HepG2 (cell line): ENCODE measurements around the gene RASD1. TPM values are rescaled to one million over a fixed set of nuclear protein-coding genes. Genes with fewer than 3 reads are reported as not detected.

Experiments used
- ATAD3A ChIP-seq: sonication (generic); formaldehyde crosslinking; IDR thresholded peaks from 2 replicates; pipeline ENCODE4 v1.4.0; 2020; ENCODE audit warnings: missing genetic modification reagents
- FIP1L1 ChIP-seq: fragments of 200-400 bp; formaldehyde crosslinking; IDR thresholded peaks from 2 replicates; pipeline ENCODE4 v1.6.1; 2018; ENCODE audit warnings: low read depth, mild to moderate bottlenecking, low read length, moderate library complexity, borderline replicate concordance; ENCODE audit not compliant: insufficient read depth
- MZF1 ChIP-seq: sonication (generic); formaldehyde crosslinking; IDR thresholded peaks from 2 replicates; pipeline ENCODE4 v1.8.1; 2023; ENCODE audit warnings: mild to moderate bottlenecking, missing genetic modification reagents, borderline replicate concordance
- RFXAP ChIP-seq: sonication (generic); formaldehyde crosslinking; IDR thresholded peaks from 2 replicates; pipeline ENCODE4 v1.4.0; 2020; ENCODE audit warnings: missing genetic modification reagents, borderline replicate concordance
- SCMH1 ChIP-seq: sonication (generic); formaldehyde crosslinking; IDR thresholded peaks from 2 replicates; pipeline ENCODE4 v1.9.0; 2021; ENCODE audit warnings: missing genetic modification reagents, mild to moderate bottlenecking, borderline replicate concordance
- ZBTB42 ChIP-seq: sonication (generic); formaldehyde crosslinking; IDR thresholded peaks from 2 replicates; pipeline ENCODE4 v1.5.0; 2020; ENCODE audit warnings: mild to moderate bottlenecking, missing genetic modification reagents
- ZFX ChIP-seq: sonication (generic); formaldehyde crosslinking; IDR thresholded peaks from 2 replicates; pipeline ENCODE4 v1.4.0; 2020; ENCODE audit warnings: mild to moderate bottlenecking, low read depth, missing genetic modification reagents, moderate library complexity
- ZNF160 ChIP-seq: sonication (generic); formaldehyde crosslinking; IDR thresholded peaks from 2 replicates; pipeline ENCODE4 v1.8.0; 2022; ENCODE audit warnings: mild to moderate bottlenecking, inconsistent platforms, missing genetic modification reagents
- ZNF224 ChIP-seq: sonication (generic); formaldehyde crosslinking; IDR thresholded peaks from 2 replicates; pipeline ENCODE4 v1.5.0; 2020; ENCODE audit warnings: mild to moderate bottlenecking, missing genetic modification reagents
- ZNF264 ChIP-seq: sonication (generic); formaldehyde crosslinking; IDR thresholded peaks from 2 replicates; pipeline ENCODE4 v1.4.0; 2020; ENCODE audit warnings: missing genetic modification reagents
- ZNF44 ChIP-seq: sonication (generic); formaldehyde crosslinking; IDR thresholded peaks from 2 replicates; pipeline ENCODE4 v1.5.1; 2020; ENCODE audit warnings: mild to moderate bottlenecking, missing genetic modification reagents
- ZNF598 ChIP-seq: sonication (generic); formaldehyde crosslinking; IDR thresholded peaks from 2 replicates; pipeline ENCODE4 v1.5.1; 2020; ENCODE audit warnings: mild to moderate bottlenecking, missing genetic modification reagents, borderline replicate concordance
- ZSCAN30 ChIP-seq: sonication (generic); formaldehyde crosslinking; IDR thresholded peaks from 2 replicates; pipeline ENCODE4 v1.5.0; 2020; ENCODE audit warnings: mild to moderate bottlenecking, missing genetic modification reagents
- ZSCAN9 ChIP-seq: IDR thresholded peaks from 2 replicates; pipeline ENCODE4 v1.6.1; 2016; ENCODE audit warnings: borderline replicate concordance
- polyA plus RNA-seq, 8 experiments: library from polyadenylated mRNA; depleted of rRNA in 3 of 8; stranded (reverse) in 7 of 8; unstranded in 1 of 8; fragments of >200 nt; fragmentation: Illumina TruSeq in 4 of 8; extraction: Trizol in 4 of 8; gene quantifications; 2 replicates each; pipeline versions ENCODE4 v1.2.1 to v1.2.3, GENCODE V29; 2011 to 2016; ENCODE audit warnings: low read depth in 4 of 8, missing spikeins in 1 of 8, mixed read lengths in 1 of 8; ENCODE audit not compliant: insufficient read depth in 1 of 8
- total RNA-seq, 5 experiments: library from RNA; depleted of rRNA; stranded (reverse); fragments of >200 nt; fragmentation: Illumina TruSeq; extraction: Trizol; gene quantifications; 2 replicates each; pipeline ENCODE4 v1.2.3, GENCODE V29; 2016; ENCODE audit warnings: low read depth in 1 of 5
- TF ChIP-seq, protein P1 (sequence below): sonication (generic); formaldehyde crosslinking; IDR thresholded peaks from 2 replicates; pipeline ENCODE4 v1.4.0; 2020; ENCODE audit warnings: low read depth, mild to moderate bottlenecking, missing genetic modification reagents
- TF ChIP-seq, protein P2 (sequence below): sonication (generic); formaldehyde crosslinking; IDR thresholded peaks from 2 replicates; pipeline ENCODE4 v1.8.0; 2022; ENCODE audit warnings: mild to moderate bottlenecking, missing genetic modification reagents
- TF ChIP-seq, protein P3 (sequence below): sonication (generic); formaldehyde crosslinking; IDR thresholded peaks from 2 replicates; pipeline ENCODE4 v1.5.0; 2020; ENCODE audit warnings: missing genetic modification reagents
- TF ChIP-seq, protein P4 (sequence below): sonication (generic); formaldehyde crosslinking; IDR thresholded peaks from 2 replicates; pipeline ENCODE4 v1.8.0; 2022; ENCODE audit warnings: mild to moderate bottlenecking, missing genetic modification reagents, moderate library complexity
- TF ChIP-seq, protein P5 (sequence below): sonication (generic); formaldehyde crosslinking; IDR thresholded peaks from 2 replicates; pipeline ENCODE4 v1.5.0; 2020; ENCODE audit warnings: mild to moderate bottlenecking, missing genetic modification reagents

Gene RASD1
- total and polyA plus RNA-seq, 2 of the 13 experiments (the other 11 are each of a cell fraction or from before 2014, with no cell fraction given): 1.6 to 4.2 TPM

DNA sequence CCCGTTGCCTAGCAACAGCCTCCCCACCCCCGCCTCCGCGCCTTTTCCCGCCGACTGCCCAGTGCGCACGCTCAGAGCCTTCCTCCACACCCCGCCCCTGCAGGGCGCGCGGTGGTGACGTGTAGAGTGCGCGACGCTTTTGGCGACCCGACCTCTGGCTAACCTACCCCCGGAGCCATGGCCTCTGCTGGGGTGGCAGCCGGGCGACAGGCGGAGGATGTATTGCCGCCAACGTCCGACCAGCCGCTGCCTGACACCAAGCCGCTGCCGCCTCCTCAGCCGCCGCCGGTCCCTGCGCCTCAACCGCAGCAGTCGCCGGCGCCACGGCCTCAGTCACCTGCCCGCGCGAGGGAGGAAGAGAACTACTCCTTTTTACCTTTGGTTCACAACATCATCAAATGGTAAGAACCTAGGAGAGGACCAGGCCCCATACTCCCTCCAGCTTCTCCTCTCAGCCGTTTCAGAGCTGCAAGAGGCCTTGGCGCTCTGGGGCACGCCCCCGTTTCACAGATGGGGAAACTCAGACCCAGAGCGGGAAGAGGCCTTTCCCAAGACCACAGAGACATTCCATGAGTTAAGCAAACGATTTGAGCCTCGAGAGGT, 19.2 kb downstream of the RASD1 start, which contains the start of gene MED9 (continued):
- TF ChIP-seq, protein P1, sequence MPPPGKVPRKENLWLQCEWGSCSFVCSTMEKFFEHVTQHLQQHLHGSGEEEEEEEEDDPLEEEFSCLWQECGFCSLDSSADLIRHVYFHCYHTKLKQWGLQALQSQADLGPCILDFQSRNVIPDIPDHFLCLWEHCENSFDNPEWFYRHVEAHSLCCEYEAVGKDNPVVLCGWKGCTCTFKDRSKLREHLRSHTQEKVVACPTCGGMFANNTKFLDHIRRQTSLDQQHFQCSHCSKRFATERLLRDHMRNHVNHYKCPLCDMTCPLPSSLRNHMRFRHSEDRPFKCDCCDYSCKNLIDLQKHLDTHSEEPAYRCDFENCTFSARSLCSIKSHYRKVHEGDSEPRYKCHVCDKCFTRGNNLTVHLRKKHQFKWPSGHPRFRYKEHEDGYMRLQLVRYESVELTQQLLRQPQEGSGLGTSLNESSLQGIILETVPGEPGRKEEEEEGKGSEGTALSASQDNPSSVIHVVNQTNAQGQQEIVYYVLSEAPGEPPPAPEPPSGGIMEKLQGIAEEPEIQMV (CRISPR knock-in tag): peak; percentile 22; the same call in 1 of the 2 replicates
- TF ChIP-seq RFXAP (CRISPR knock-in tag): 0 out of 2 replicates have a peak, but pooled peaks have one; percentile 56
- TF ChIP-seq, protein P2, sequence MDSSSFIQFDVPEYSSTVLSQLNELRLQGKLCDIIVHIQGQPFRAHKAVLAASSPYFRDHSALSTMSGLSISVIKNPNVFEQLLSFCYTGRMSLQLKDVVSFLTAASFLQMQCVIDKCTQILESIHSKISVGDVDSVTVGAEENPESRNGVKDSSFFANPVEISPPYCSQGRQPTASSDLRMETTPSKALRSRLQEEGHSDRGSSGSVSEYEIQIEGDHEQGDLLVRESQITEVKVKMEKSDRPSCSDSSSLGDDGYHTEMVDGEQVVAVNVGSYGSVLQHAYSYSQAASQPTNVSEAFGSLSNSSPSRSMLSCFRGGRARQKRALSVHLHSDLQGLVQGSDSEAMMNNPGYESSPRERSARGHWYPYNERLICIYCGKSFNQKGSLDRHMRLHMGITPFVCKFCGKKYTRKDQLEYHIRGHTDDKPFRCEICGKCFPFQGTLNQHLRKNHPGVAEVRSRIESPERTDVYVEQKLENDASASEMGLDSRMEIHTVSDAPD (CRISPR knock-in tag): peak; percentile 83; the same call in 1 of the 2 replicates
- no peak for TF ChIP-seq ZSCAN30
- TF ChIP-seq ZFX: peak; percentile 92
- no peak for TF ChIP-seq ZNF44 (CRISPR knock-in tag)
- TF ChIP-seq ZNF224: no peak
- peak; percentile 84; the same call in 1 of the 2 replicates for TF ChIP-seq ATAD3A (CRISPR knock-in tag)
- no peak for TF ChIP-seq FIP1L1
- TF ChIP-seq, protein P3, sequence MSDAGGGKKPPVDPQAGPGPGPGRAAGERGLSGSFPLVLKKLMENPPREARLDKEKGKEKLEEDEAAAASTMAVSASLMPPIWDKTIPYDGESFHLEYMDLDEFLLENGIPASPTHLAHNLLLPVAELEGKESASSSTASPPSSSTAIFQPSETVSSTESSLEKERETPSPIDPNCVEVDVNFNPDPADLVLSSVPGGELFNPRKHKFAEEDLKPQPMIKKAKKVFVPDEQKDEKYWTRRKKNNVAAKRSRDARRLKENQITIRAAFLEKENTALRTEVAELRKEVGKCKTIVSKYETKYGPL (CRISPR knock-in tag): no peak
- peak; percentile 38; the same call in 1 of the 2 replicates for TF ChIP-seq ZNF264 (CRISPR knock-in tag)
- no peak for TF ChIP-seq ZBTB42 (CRISPR knock-in tag)
- no peak for TF ChIP-seq MZF1 (CRISPR knock-in tag)
- TF ChIP-seq, protein P4, sequence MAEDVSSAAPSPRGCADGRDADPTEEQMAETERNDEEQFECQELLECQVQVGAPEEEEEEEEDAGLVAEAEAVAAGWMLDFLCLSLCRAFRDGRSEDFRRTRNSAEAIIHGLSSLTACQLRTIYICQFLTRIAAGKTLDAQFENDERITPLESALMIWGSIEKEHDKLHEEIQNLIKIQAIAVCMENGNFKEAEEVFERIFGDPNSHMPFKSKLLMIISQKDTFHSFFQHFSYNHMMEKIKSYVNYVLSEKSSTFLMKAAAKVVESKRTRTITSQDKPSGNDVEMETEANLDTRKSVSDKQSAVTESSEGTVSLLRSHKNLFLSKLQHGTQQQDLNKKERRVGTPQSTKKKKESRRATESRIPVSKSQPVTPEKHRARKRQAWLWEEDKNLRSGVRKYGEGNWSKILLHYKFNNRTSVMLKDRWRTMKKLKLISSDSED (CRISPR knock-in tag): no peak
- TF ChIP-seq ZNF160 (CRISPR knock-in tag): no peak
- no peak for TF ChIP-seq SCMH1 (CRISPR knock-in tag)
- TF ChIP-seq, protein P5, sequence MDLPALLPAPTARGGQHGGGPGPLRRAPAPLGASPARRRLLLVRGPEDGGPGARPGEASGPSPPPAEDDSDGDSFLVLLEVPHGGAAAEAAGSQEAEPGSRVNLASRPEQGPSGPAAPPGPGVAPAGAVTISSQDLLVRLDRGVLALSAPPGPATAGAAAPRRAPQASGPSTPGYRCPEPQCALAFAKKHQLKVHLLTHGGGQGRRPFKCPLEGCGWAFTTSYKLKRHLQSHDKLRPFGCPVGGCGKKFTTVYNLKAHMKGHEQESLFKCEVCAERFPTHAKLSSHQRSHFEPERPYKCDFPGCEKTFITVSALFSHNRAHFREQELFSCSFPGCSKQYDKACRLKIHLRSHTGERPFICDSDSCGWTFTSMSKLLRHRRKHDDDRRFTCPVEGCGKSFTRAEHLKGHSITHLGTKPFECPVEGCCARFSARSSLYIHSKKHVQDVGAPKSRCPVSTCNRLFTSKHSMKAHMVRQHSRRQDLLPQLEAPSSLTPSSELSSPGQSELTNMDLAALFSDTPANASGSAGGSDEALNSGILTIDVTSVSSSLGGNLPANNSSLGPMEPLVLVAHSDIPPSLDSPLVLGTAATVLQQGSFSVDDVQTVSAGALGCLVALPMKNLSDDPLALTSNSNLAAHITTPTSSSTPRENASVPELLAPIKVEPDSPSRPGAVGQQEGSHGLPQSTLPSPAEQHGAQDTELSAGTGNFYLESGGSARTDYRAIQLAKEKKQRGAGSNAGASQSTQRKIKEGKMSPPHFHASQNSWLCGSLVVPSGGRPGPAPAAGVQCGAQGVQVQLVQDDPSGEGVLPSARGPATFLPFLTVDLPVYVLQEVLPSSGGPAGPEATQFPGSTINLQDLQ (CRISPR knock-in tag): peak; percentile 57; the same call in 1 of the 2 replicates
- peak; percentile 56; the same call in 1 of the 2 replicates for TF ChIP-seq ZNF598 (CRISPR knock-in tag)
- TF ChIP-seq ZSCAN9 (CRISPR knock-in tag): peak; percentile 66; the same call in 1 of the 2 replicates
